A549 (cell line): ENCODE data around the gene CXCL5.

Source experiments
- RAD21 ChIP-seq, 2 experiments: fragments of >200 bp in 1 of 2; sonication (Bioruptor Twin) in 1 of 2; formaldehyde crosslinking in 1 of 2; IDR thresholded peaks in 1 of 2; conservative IDR thresholded peaks in 1 of 2; 2 replicates in 1 of 2; 3 replicates in 1 of 2; pipeline ENCODE4 v1.6.1; 2012 to 2018; ENCODE audit warnings: inconsistent platforms in 1 of 2
- RFX5 ChIP-seq: fragments of 450-650 bp; IDR thresholded peaks from 2 replicates; pipeline ENCODE4 v1.7.1; 2014; ENCODE audit warnings: antibody characterized with exemption, mild to moderate bottlenecking, moderate library complexity
- SREBF2 ChIP-seq: fragments of 450-650 bp; IDR thresholded peaks from 2 replicates; pipeline ENCODE4 v1.6.1; 2014; ENCODE audit warnings: mild to moderate bottlenecking, moderate library complexity
- TF ChIP-seq, protein P1 (sequence below): fragments of 150-350 bp; IDR thresholded peaks from 2 replicates; pipeline ENCODE4 v1.6.1; 2014; ENCODE audit warnings: low read depth, mild to moderate bottlenecking, low read length
- TF ChIP-seq, protein P2 (sequence below): fragments of >200 bp; sonication (Bioruptor Twin); formaldehyde crosslinking; IDR thresholded peaks from 3 replicates; pipeline ENCODE4 v1.5.1; 2016
- TF ChIP-seq, protein P3 (sequence below): IDR thresholded peaks from 2 replicates; pipeline ENCODE4 v1.6.1; 2012
- TF ChIP-seq, protein P4 (sequence below): fragments of 450-650 bp; IDR thresholded peaks from 2 replicates; pipeline ENCODE4 v1.6.1; 2014; ENCODE audit warnings: antibody characterized with exemption
- TF ChIP-seq, protein P5 (sequence below): IDR thresholded peaks from 2 replicates; pipeline ENCODE4 v1.6.1; 2012; ENCODE audit warnings: low read depth, borderline replicate concordance

DNA sequence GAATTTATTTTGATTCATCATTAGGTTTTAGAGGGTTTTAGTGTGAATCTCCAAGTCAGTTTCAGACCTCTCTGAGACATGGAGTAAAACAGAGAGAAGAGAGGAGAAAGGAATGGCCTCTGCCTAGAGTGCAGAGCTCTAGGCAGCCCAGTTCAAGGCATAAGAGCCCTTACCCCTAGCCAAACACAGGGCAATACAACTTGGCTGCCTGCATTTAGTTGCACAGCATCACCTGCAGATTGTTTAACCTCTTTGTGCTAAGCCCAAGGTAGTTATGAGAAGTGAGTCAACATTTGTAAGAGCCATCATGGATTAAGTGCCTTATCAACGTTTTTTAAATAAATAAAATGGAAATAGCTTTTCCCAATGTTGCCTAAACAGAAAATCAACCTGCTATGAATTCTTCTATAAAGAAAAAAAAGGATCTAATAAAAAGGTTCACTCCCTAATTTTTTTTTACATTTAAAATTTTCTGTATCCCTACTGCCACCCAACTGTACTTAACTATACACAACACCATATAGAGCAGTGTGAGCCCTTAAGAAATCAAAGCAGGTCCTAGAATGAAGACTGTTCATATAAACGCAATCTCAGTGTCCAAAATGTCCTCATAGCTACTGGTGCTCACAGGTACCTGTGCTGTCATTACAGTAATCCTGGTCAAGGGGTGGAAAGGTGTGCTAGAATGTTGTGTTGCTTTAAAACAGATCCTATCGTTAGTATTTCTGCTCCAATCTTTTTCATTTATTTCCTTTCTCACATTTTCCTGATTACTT is 52.6 kb downstream of the CXCL5 start:
- TF ChIP-seq SREBF2 (no peak), RAD21 (conservative IDR thresholded peaks at IDR 0.05 in 1 of 2, IDR thresholded peaks at IDR 0.05 in 1 of 2) (no peak), RFX5 (no peak)
- TF ChIP-seq, protein P1, sequence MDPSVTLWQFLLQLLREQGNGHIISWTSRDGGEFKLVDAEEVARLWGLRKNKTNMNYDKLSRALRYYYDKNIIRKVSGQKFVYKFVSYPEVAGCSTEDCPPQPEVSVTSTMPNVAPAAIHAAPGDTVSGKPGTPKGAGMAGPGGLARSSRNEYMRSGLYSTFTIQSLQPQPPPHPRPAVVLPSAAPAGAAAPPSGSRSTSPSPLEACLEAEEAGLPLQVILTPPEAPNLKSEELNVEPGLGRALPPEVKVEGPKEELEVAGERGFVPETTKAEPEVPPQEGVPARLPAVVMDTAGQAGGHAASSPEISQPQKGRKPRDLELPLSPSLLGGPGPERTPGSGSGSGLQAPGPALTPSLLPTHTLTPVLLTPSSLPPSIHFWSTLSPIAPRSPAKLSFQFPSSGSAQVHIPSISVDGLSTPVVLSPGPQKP: no peak
- TF ChIP-seq, protein P2, sequence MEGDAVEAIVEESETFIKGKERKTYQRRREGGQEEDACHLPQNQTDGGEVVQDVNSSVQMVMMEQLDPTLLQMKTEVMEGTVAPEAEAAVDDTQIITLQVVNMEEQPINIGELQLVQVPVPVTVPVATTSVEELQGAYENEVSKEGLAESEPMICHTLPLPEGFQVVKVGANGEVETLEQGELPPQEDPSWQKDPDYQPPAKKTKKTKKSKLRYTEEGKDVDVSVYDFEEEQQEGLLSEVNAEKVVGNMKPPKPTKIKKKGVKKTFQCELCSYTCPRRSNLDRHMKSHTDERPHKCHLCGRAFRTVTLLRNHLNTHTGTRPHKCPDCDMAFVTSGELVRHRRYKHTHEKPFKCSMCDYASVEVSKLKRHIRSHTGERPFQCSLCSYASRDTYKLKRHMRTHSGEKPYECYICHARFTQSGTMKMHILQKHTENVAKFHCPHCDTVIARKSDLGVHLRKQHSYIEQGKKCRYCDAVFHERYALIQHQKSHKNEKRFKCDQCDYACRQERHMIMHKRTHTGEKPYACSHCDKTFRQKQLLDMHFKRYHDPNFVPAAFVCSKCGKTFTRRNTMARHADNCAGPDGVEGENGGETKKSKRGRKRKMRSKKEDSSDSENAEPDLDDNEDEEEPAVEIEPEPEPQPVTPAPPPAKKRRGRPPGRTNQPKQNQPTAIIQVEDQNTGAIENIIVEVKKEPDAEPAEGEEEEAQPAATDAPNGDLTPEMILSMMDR: no peak
- TF ChIP-seq, protein P3, sequence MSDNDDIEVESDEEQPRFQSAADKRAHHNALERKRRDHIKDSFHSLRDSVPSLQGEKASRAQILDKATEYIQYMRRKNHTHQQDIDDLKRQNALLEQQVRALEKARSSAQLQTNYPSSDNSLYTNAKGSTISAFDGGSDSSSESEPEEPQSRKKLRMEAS: no peak
- TF ChIP-seq, protein P4, sequence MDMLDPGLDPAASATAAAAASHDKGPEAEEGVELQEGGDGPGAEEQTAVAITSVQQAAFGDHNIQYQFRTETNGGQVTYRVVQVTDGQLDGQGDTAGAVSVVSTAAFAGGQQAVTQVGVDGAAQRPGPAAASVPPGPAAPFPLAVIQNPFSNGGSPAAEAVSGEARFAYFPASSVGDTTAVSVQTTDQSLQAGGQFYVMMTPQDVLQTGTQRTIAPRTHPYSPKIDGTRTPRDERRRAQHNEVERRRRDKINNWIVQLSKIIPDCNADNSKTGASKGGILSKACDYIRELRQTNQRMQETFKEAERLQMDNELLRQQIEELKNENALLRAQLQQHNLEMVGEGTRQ: no peak
- TF ChIP-seq, protein P5, sequence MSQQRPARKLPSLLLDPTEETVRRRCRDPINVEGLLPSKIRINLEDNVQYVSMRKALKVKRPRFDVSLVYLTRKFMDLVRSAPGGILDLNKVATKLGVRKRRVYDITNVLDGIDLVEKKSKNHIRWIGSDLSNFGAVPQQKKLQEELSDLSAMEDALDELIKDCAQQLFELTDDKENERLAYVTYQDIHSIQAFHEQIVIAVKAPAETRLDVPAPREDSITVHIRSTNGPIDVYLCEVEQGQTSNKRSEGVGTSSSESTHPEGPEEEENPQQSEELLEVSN: no peak
